VCaP (cell line): ENCODE data around the gene NEXN.

Experiments
- H3K27ac ChIP-seq: fragments of 450-650 bp; 2 replicates; pipeline ENCODE4 v1.5.1; 2017
- CTCF ChIP-seq: fragments of 450-650 bp; conservative IDR thresholded peaks from 2 replicates; pipeline ENCODE4 v1.5.1; 2017; ENCODE audit warnings: mild to moderate bottlenecking, moderate library complexity

Gene NEXN

GRCh38 chr1:77989744-77990143 lies 101.3 kb downstream of the NEXN start:
- no peak overlapping the region for H3K27ac ChIP-seq
- TF ChIP-seq CTCF: no peak

GRCh38 chr1:77990629-77991204 lies 102.3 kb downstream of the NEXN start:
- H3K27ac ChIP-seq: no peak overlapping the region
- TF ChIP-seq CTCF: no peak

GRCh38 chr1:77991638-77992037 lies 103.2 kb downstream of the NEXN start:
- H3K27ac ChIP-seq: no peak overlapping the region

More at GRCh38 chr1:77991638-77992037, 103.2 kb downstream of the NEXN start:
- no peak for TF ChIP-seq CTCF
